OCI-M2 (cell line): Measurements from ENCODE around the gene CASS4.
"Not testable (repeated sequence)": the region's sequence is repeated elsewhere in the genome, so short reads cannot be mapped to it uniquely, and the experiment has no call there.

ENCODE experiments used
- DNase-seq: peaks from one replicate; lab custom pipeline; 2025; ENCODE audit not compliant: unreplicated experiment; lab: John Stamatoyannopoulos, UW

CASS4 gene

DNA sequence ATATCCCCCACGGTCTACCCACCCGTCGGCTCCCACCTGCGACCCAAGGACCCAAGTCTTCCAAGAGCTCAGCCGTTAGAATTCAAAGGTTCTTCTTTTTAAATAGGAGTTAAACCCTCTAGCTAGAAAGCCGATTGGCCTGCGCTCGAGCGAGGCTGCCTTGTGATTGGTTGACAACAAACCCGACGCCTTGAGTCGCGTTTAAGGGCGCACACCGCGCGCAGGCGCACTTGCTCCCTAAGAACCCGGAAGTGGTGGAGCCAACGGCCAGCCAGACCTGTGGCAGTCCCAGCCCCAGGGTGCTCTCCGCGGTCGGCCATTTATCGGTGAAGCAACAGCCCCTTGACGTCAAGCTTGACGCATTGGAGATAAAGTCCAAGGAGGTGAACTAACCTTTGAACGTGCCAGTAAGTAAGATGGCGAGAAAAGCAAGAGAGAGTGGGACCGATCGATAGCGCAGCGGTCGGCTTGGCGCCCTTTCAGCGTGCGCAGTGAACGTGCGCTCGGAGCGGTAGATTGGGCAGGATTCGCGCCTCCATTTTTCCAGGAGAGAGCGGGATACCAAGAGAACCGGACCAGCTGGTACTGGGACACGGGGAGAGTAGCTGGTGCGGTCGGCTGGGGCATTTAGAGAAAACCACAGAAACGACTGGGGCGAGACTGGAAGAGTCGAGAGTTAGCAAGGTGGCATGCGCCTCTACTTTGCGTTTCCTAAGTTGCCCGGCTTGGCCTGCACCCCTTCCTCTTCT, 19.8 kb upstream of the CASS4 start, which contains the start of the genes AURKA and CSTF1:
Gene AURKA, minus strand, starts transcription at position 84 of the 749 bp plus-strand sequence. CDS start 4,018 bp downstream, outside the sequence.
Gene CSTF1, plus strand, starts transcription at position 514 of the 749 bp plus-strand sequence. CDS start 2,908 bp downstream, outside the sequence.
- peak; percentile 94 for DNase-seq

DNA sequence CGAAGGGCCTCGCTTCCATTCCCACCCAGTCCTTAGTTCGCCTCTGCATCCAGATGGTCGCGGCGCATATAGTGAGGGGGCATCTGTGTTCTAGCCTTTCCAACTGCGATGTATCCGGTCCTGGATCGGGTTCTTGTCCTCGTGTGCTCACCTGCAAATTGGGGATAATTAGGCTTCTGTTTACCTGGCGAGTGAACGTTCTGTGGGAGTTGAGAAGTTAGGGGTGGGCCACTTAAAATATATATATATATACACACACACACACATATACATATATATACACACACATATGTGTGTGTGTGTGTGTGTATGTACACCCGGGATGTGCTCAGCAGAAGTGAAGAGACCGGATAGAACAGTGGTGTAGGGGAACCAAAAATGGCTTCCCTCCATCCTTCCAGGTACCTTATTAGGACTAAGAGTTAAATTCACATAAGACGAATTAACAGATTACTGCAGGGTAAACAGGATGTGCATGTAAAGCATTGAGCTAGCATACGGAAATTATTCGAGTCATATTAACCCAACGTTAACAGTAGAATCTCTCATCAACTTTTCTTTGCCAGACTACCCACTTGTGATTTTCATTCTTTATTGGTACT, 19.1 kb upstream of the CASS4 start:
- DNase-seq, result no peak

DNA sequence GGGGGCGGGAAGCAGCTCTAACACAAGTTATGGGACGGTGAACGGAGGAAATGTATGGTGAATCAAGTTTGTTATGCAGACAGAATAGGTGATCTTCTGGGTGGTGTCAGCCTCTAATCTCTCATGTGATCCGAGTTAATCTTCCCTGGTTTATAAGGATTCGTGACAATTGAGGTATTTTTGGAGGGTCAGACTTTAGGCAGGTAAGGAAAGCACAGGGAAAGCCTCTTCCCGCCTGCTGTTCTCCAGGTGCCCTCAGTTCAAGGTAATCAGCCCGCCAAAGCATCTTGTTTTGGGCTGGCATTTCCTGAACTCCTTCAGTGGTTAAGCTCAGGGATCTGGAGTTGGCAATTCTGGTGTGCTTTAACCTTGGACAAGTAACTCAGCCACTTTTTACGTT, 18.4 kb upstream of the CASS4 start:
- DNase-seq, result no peak

DNA sequence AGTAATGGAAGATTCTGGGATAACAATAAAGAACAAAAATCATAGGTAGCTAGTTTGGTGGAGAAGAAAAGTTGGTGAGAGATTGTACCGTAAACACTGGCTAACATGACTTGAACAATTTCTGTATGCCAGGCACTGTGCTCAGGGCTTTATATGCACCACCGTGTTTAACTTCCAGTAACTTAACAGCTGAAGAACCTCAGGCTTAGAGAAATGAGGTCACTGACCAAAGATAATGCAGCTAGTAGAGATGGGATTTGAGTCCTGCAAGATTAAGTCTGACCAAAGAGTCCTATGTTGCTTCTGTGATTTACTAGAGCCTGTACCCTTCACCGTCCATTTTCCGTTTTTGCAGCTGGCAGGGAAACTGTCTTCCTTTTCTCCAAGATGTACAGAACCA, 16.9 kb upstream of the CASS4 start:
- no peak for DNase-seq

DNA sequence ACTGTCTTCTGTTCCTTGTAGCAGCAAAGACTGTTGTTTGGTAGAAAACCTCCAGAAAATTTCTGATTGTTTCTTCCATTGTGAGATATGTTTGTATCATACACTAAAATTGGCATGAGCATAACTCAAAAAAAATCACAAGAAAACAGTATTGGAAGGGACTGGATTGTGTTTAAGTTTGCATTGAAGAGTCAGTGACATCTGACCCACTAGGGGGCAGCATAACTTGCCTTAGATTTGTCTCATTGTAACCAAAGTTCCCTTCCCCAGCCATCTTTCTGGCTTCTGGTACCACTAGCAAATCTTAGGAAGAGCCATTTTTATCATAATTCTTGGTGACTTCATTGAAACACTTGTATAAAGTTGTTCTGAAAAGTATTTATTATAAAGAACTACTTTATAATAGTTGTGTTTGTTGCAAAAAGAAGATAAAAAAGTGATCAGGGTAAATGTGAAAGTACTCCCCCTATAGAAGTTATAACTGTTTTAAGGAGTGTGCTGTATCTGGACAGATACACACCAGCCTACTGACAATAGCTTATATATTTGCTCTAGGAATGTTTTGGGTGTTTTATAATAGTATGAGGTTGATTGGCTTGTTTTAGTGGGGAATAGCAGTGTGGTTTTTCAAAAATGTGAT, 11.9 kb upstream of the CASS4 start:
- peak; percentile 83 for DNase-seq

DNA sequence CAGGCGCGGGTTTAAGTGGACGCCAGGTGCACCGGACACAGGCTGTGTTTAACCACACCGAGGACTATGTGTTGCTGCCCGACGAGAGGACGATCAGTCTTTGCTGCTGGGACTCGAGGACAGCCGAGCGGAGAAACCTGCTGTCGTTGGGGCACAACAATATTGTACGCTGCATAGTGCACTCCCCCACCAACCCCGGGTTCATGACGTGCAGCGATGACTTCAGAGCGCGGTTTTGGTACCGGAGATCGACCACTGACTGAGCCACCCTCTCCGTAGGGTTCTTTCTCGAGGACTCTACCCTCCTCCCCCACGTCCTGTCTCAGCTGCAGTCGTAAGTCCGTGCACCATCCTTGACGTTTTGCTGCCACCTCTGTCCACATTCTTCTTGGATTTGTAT, 8.6 kb upstream of the CASS4 start:
- no peak for DNase-seq

DNA sequence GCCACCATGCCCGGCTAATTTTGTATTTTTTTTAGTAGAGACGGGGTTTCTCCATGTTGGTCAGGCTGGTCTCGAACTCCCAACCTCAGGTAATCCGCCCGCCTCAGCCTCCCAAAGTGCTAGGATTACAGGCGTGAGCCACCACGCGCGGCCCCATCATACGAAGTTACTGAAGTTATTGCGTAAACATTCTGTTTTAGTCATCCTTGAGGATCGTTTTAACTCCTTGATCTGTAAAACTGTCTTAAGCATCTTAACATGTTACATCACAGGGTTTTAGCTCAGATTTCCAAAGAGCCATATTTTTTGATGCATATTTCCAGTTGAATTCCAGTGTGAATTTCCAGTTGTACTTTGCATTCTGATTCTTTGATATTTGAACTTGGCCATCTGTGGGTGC, 6.7 kb upstream of the CASS4 start:
- DNase-seq, result not testable (repeated sequence)

DNA sequence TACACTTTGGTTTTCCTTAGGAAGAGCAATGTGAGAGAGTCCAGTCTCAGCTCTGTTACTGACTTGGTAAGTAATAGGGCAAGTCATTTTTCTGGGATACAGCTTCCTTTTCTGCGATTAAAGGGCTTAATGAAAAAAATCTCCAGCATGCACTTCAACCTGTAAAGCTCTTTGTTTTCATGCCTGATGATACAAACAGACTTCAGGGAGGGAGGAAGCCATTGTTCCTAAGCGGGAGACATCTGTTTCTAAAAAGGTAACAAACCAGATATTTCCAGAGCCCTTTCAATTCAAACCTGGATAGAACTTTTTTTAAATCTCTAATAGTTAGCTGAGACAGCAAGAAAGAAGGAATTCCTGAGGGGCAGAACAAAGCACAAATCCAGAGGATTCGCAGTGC, 5.2 kb upstream of the CASS4 start:
- DNase-seq, result no peak

DNA sequence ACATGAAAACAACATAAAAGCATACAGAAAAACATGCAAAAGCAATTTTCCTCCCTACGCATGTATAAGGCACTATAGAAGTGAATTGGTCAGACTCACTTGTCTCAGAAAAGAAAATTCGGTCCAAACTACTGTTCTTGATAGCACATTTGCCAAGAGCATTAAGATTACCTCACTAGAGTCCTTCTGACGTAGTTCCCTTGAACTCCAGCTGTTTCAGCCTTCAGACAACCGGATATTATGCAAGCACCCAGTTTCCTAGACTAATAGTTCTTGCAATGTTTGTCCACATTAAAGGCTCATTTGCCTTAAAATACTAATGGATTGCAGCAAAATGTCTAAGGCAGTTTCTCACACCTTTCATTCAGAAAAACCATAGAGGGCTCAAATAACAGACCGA, 2.5 kb upstream of the CASS4 start:
- no peak for DNase-seq

DNA sequence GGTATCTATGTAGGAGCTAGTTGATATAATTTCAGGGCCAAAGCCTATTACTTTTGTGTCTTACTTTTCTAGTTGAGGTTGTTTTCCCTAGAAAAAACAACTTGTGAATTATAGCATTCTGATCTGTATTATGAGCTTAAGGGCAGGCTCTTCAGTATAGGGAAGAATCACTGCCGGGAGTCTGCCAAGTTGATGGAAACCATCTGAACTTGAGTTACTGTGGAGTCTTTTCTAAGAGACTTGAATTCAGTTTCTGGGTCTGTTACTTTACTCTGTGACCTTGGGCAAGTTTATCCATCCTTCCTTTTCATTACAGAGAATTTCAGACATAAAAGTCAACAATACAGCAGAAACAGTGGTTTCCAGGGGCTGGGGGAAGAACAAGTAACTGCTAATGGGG, 2.1 kb upstream of the CASS4 start:
- DNase-seq, result no peak

DNA sequence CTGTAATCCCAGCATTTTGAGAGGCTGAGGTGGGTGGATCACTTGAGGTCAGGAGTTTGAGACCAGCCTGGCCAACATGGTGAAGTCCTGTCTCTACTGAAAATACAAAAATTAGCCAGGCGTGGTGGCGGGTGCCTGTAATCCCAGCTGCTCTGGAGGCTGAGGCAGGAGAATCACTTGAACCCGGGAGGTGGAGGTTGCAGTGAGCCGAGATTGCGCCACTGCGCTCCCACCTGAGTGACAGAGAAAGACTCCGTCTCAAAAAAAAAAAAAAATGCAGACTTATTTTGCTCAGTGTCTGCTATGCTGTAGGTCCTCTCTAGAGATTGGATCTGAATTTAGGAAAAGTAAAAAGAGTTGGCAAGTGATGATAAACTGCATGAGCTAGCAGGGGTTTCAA, 773 bp upstream of the CASS4 start:
- not testable (repeated sequence) for DNase-seq

DNA sequence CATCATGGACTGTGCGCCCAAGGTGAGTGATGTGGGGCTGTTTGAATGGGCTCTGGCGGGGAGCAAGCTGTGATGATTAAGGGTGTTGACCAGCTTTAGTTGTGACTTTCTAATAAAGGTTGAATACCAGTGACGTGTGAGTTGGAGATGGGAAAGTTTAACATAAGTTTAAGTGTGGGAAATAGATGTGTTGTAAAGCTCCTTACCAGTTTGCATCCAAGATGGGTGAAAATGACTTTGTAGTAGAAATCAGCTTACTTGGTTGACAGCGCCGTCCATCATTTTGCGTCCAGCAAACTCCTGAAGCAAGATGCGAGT, 372 bp downstream of the CASS4 start:
- no peak for DNase-seq

DNA sequence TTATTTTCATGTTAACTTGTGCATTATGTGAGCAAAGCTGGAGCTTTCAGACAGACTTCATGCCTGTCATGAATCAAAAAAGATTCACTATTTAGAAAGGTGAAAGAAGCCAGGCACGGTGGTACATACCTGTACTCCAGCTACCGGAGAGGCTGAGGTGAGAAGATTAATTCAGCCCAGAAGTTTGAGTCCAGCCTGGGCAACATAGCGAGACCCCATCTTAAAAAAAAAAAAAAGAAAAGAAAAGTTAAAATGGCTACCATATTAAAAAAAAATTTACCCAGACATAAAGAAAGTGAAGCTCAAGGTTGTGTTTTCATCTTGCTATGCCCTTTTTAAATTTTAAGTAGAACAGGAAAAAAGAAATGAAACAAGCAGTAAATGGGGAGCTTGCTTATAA, 889 bp downstream of the CASS4 start:
- DNase-seq, result no peak

DNA sequence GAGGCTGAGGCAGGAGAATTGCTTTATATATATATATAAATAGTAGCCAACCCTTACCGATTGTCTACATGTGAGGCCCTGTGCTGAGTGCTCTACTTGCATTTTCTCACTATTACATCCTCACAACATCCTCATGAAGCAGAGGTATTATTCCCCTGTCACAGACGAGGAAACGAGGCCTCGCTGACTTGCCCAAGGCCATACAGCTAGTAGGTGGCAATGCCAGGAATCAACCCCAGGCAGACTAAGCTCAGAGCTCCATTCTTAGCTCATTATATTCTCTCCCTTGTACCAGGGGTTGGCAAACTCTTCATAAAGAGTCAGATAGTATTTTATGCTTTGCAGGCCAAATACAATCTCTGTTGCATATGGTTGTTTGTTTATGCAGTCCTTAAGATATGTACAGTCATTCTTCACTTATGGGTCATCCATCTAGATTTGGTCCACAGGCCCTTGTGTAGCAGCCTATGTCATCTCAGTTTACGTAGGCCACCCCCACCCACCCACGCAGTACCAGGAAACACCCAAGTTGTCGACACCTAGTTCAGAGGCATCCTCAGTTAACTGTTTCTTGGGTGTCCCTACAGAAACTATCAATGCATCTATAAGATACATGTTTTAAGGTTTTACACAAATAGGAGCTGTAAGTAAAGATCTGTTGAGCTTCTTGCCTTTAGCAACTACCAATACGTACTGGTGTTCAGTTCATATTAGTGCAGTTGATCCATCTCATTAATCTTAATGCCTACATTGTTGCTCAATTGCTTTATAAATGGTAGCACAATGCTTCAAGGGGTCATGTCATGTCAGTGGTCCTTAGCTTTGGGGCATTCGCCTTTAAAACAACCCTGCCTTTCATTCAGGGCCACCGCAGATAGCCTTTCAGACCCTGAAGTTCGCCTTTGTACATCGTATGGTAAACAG, 3.0 kb downstream of the CASS4 start:
- DNase-seq, result no peak

DNA sequence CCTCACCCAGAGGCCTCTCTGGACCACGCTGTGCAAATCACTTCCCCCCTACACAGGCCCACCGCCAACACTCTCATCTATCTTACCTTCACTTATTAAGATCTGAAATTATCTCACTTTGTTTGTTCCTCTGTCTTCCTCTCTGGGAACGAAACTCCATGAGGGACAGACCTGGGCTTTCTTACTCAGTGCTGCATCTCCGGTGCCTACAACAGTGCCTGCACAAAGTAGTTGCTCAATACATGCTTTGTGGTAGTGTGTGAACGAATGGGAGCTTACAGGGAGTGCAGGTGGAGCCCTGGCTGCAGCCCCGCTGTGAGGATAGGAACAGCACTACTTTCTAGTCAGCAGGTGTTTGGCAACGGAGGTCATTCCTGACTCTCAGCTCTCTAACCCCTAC, 5.3 kb downstream of the CASS4 start:
- DNase-seq, result no peak

DNA sequence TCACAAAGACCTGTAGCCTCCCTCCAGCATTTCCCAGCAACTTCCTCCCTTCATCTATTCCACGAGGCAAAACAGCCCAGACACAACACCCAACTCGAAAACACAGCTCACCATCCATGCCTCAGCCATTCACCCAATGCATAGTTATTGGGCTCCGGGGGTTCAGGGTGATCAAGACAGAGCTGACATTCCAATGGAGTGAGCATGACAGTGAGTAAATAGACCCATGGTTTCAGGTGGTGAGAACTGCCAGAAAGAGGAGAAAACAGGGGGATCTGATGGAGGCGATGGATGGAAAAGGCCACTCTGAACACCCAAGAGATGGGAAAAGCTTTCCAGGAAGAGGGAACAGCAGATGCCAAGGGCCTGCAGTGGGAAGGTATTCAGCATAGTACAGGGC, 5.9 kb downstream of the CASS4 start:
- no peak for DNase-seq

DNA sequence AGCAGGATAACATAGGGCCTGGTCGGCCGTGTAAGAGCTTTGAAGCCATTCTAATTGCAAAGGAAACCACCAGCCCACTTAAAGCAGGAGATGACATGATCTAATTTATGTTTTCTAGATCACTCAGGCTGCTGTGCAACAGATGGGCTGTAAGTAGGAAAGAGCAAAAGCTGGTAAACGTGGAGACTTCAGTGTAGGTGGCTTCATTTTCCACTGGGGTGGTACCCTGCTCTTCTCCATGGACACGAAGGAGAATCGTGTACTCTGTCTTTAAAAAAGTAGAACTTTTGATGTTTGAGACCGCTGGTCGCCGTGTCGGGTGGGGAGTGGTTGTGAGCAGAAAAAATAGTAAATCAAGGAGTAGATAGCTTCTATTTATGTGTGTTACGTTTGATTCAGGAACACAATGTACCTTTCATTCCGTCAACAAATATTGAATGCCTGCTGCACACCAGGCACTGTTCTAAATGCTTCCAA, 6.4 kb downstream of the CASS4 start:
- no peak for DNase-seq

DNA sequence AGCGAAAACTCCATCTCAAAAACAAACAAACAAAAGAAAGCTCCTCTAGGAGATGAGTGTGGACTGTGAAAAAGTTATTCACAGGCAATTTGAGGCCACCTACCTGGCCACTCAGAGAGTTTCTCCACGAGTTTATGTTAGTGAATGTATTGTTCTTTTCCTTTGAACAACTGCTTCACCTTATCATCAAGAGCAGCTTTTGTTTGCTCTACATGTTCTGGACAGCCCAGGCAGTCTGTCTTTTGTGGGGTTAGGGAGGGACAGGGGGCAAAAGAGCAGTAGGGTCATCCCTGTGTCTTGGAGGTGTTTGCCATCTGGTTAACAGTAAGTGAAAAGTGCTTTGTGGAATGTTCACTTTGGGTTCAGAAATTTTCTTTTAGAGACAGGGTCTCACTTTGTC, 8.0 kb downstream of the CASS4 start:
- DNase-seq, result no peak

DNA sequence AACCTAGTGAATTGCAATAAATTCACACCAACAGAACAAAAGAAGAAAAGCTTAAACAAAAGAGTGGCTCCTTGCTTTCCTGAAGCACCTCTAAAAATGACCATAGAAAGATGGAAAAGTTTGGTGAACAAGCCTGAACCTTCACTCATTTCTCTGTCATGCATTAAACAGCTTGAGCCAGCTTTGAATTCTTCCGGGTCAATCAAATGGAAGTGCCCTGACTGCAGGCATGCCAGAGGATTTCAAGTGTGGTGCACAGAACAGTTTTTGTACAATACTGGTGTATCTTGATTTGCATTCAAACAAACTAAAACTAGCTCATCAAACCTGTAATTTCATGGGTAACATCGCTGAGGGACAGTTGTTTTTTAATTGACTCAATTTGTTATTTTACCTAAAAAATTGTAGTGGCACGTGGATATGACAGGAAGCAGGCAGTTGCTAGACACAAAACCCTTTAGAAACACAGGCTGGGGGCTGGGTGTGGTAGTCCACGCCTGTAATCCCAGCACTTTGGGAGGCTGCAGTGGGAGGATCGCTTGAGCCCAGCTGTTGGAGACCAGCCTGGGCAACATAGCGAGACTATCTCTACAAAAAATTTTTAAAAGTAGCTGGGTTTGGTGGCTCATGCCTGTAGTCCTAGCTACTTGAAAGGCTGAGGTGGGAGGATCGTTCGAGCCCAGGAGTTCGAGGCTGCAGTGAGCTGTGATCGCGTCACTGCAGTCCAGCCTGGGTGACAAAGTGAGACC, 9.1 kb downstream of the CASS4 start:
- no peak for DNase-seq

DNA sequence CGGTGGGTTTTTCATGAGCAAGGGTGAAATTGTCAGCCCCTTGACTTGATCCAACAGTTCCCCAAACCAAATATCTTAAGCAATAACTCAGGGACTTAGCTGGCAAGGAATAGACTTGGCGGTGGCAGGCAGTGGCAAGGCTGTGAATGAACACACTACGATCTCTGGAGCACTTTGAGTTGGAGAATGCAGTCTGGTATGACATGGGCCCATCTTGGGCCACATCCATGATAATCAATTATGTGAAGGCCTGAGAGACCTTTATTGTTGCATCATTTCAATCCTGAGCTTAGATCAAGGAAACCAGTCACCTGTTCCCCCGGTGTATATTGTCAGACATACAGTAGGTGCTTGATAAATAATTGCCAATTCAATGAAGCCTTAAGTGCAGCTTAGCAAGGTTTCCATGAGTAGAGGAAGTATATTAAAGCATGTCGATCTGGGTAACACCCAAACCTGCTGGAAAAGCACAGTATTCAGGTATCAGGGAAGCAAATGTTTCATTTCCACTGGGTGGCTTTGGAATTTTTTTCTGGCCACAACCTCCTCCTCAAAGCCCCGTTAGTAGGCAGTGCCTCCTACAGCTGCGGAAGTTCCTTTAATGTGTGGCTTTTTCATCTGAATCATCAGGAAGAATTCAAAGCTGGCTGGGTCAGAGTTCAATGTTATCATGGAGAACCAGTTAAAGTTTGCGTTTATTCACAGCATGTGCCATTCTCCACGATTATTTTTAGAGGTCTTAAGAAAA, 10.2 kb downstream of the CASS4 start:
- no peak for DNase-seq
